Neural cell (in vitro differentiated cells): ENCODE data around the gene AFDN. TPM values are rescaled to one million over a fixed set of nuclear protein-coding genes. Genes with fewer than 3 reads are reported as not detected.

ENCODE experiments used
- H2AFZ ChIP-seq: fragments of 200-600, 300-800 bp; sonication (generic), shearing (Covaris generic); 2 replicates; pipeline ENCODE4 v1.6.0; 2014; ENCODE audit warnings: low read depth, mild to moderate bottlenecking, antibody characterized with exemption, low read length, moderate library complexity
- H3F3A ChIP-seq: fragments of 200-600 bp; shearing (Covaris generic); 2 replicates; pipeline ENCODE4 v1.6.1; 2016; ENCODE audit warnings: mild to moderate bottlenecking, moderate library complexity, mixed read lengths, antibody characterized with exemption, low read length; ENCODE audit not compliant: insufficient read depth, poor library complexity, severe bottlenecking
- H3K27ac ChIP-seq: fragments of 200-600, 300-800 bp; sonication (generic), shearing (Covaris generic); 2 replicates; pipeline ENCODE4 v1.5.1; 2014; ENCODE audit warnings: mild to moderate bottlenecking, low read length, moderate library complexity
- H3K27me3 ChIP-seq: fragments of 300-800, 200-600 bp; sonication (generic), shearing (Covaris generic); 2 replicates; pipeline ENCODE4 v1.6.0; 2014; ENCODE audit warnings: mild to moderate bottlenecking, low read depth, low read length, moderate library complexity; ENCODE audit not compliant: insufficient read depth
- H3K36me3 ChIP-seq: fragments of 300-800, 200-600 bp; sonication (generic), shearing (Covaris generic); 2 replicates; pipeline ENCODE4 v1.5.1; 2014; ENCODE audit warnings: mild to moderate bottlenecking, antibody characterized with exemption, low read length, moderate library complexity; ENCODE audit not compliant: insufficient read depth
- H3K4me2 ChIP-seq: fragments of 300-800, 200-600 bp; sonication (generic), shearing (Covaris generic); 2 replicates; pipeline ENCODE4 v1.6.0; 2014; ENCODE audit warnings: mild to moderate bottlenecking, low read length
- H3K4me3 ChIP-seq: fragments of 300-800, 200-600 bp; sonication (generic), shearing (Covaris generic); 2 replicates; pipeline ENCODE4 v1.5.1; 2014; ENCODE audit warnings: mild to moderate bottlenecking, low read length, moderate library complexity
- H3K79me2 ChIP-seq: fragments of 200-600 bp; shearing (Covaris generic); replicated peaks from 2 replicates; pipeline ENCODE4 v1.6.0; 2014; ENCODE audit warnings: mild to moderate bottlenecking, low read length, moderate library complexity; ENCODE audit not compliant: insufficient read depth
- H3K9ac ChIP-seq: fragments of 300-800, 200-600 bp; sonication (generic), shearing (Covaris generic); 2 replicates; pipeline ENCODE4 v1.6.1; 2016; ENCODE audit warnings: mild to moderate bottlenecking, low read length, mixed read lengths
- H3K9me2 ChIP-seq: fragments of 200-600 bp; shearing (Covaris generic); 2 replicates; pipeline ENCODE4 v1.6.1; 2016; ENCODE audit warnings: mild to moderate bottlenecking, low read length, mixed read lengths; ENCODE audit not compliant: insufficient read depth
- H3K9me3 ChIP-seq: fragments of 200-600, 300-800 bp; sonication (generic), shearing (Covaris generic); 2 replicates; pipeline ENCODE4 v1.6.1; 2016; ENCODE audit warnings: mild to moderate bottlenecking, mixed run types, low read length, moderate library complexity, mixed read lengths
- H4K20me1 ChIP-seq: fragments of 200-600 bp; shearing (Covaris generic); 2 replicates; pipeline ENCODE4 v1.6.1; 2016; ENCODE audit warnings: mild to moderate bottlenecking, mixed run types; ENCODE audit not compliant: insufficient read depth
- CTCF ChIP-seq: fragments of 450-650 bp; IDR thresholded peaks from 2 replicates; pipeline ENCODE4 v1.5.1; 2014; ENCODE audit warnings: antibody characterized with exemption, mild to moderate bottlenecking, moderate library complexity; ENCODE audit not compliant: poor library complexity, severe bottlenecking
- EP300 ChIP-seq: fragments of 450-650 bp; conservative IDR thresholded peaks from 2 replicates; pipeline ENCODE4 v1.6.1; 2014; ENCODE audit warnings: antibody characterized with exemption, mild to moderate bottlenecking, moderate library complexity; ENCODE audit not compliant: poor library complexity, severe bottlenecking
- EZH2 ChIP-seq: fragments of 200-600, 300-800 bp; shearing (Covaris generic), sonication (generic); IDR thresholded peaks from 2 replicates; pipeline ENCODE4 v1.6.1; 2014; ENCODE audit warnings: antibody characterized with exemption, low read length, borderline replicate concordance, mild to moderate bottlenecking; ENCODE audit not compliant: insufficient read depth, poor library complexity, severe bottlenecking
- MXI1 ChIP-seq: fragments of 450-650 bp; conservative IDR thresholded peaks from 2 replicates; pipeline ENCODE4 v1.6.1; 2014; ENCODE audit warnings: antibody characterized with exemption, mild to moderate bottlenecking; ENCODE audit not compliant: poor library complexity, severe bottlenecking
- POLR2AphosphoS5 ChIP-seq: IDR thresholded peaks from 2 replicates; pipeline ENCODE4 v1.6.1; 2012
- RAD21 ChIP-seq: fragments of 450-650 bp; conservative IDR thresholded peaks from 2 replicates; pipeline ENCODE4 v1.6.1; 2014; ENCODE audit warnings: antibody characterized with exemption, mild to moderate bottlenecking, moderate library complexity
- REST ChIP-seq: IDR thresholded peaks from 2 replicates; pipeline ENCODE4 v1.6.1; 2012; ENCODE audit warnings: borderline replicate concordance
- SMC3 ChIP-seq: fragments of 450-650 bp; conservative IDR thresholded peaks from 2 replicates; pipeline ENCODE4 v1.6.1; 2014; ENCODE audit warnings: antibody characterized with exemption, mild to moderate bottlenecking, moderate library complexity; ENCODE audit not compliant: poor library complexity
- TAF1 ChIP-seq: IDR thresholded peaks from 2 replicates; pipeline ENCODE4 v1.6.1; 2012; ENCODE audit warnings: low read depth
- polyA plus RNA-seq: library from polyadenylated mRNA; depleted of rRNA; stranded (reverse); fragments of >200 nt; gene quantifications from 2 replicates; pipeline ENCODE4 v1.2.3, GENCODE V29; 2014

Gene AFDN
- polyA plus RNA-seq, 1 donor from 2014 or later, result 193 TPM

- H3K36me3 ChIP-seq, result peaks cover 13% of the 10 kb centered on the region
- TF ChIP-seq REST, result no peak
- no peak for TF ChIP-seq EZH2
- no peak for TF ChIP-seq CTCF
- no peak for TF ChIP-seq MXI1
- TF ChIP-seq POLR2AphosphoS5, result no peak
- TF ChIP-seq RAD21, result no peak
- no peak for TF ChIP-seq TAF1
- no peak for TF ChIP-seq SMC3
- no peak for TF ChIP-seq EP300
Measured at GRCh38 chr6:167925026-167925425, 98.3 kb downstream of the AFDN start.

GRCh38 chr6:167927246-167927645, 100.5 kb downstream of the AFDN start:
- peaks cover 5% of the 10 kb centered on the region for H3K36me3 ChIP-seq
- H3K4me3 ChIP-seq, result no peak overlapping the region
- H4K20me1 ChIP-seq, result no peaks in the 10 kb centered on the region
- H3K27me3 ChIP-seq, result no peaks in the 10 kb centered on the region
- H3K9ac ChIP-seq, result no peak overlapping the region
- H3F3A ChIP-seq, result no peaks in the 10 kb centered on the region
- no peaks in the 10 kb centered on the region for H3K9me2 ChIP-seq
- H3K27ac ChIP-seq, result no peak overlapping the region
- TF ChIP-seq REST (no peak), TAF1 (no peak), SMC3 (no peak), CTCF (no peak), MXI1 (no peak), POLR2AphosphoS5 (no peak), EP300 (no peak), EZH2 (no peak), RAD21 (no peak)
- no peaks in the 10 kb centered on the region for H3K9me3 ChIP-seq
- no peak overlapping the region for H2AFZ ChIP-seq
- no peak overlapping the region for H3K4me2 ChIP-seq
- no peaks in the 10 kb centered on the region for H3K79me2 ChIP-seq

More at GRCh38 chr6:167925026-167925425, 98.3 kb downstream of the AFDN start:
- no peaks in the 10 kb centered on the region for H3K9me2 ChIP-seq
- no peak overlapping the region for H3K27ac ChIP-seq
- no peaks in the 10 kb centered on the region for H3K9me3 ChIP-seq
- no peaks in the 10 kb centered on the region for H3K27me3 ChIP-seq
- no peak overlapping the region for H2AFZ ChIP-seq
- H3K9ac ChIP-seq, result no peak overlapping the region
- no peak overlapping the region for H3K4me3 ChIP-seq
- H3F3A ChIP-seq, result no peaks in the 10 kb centered on the region
- no peaks in the 10 kb centered on the region for H4K20me1 ChIP-seq
- H3K79me2 ChIP-seq, result no peaks in the 10 kb centered on the region
- H3K4me2 ChIP-seq, result no peak overlapping the region
